Measurements from ENCODE around the gene MAZ. TPM values are rescaled to one million over a fixed set of nuclear protein-coding genes. Genes with fewer than 3 reads are reported as not detected.
"Not testable (repeated sequence)": the region's sequence is repeated elsewhere in the genome, so short reads cannot be mapped to it uniquely, and the experiment has no call there.

MAZ gene
- total RNA-seq, 3 donors from 2014 or later (not counting 1 experiment from before 2014, with no cell fraction given) = 234 to 265 (median 252) TPM

GRCh38 chr16:29760567-29761279 lies 45.6 kb upstream of the MAZ start:
- intact Hi-C loops (cut with micrococcal nuclease) = no loop called here
- no peak for TF ChIP-seq CTCF (IDR thresholded peaks at IDR 0.05)
- 91% methylated on average over 9 of the region's 9 CpGs for WGBS (ENCODE audit: insufficient coverage)
- no peak overlapping the region for H3K27ac ChIP-seq (ENCODE audit: low read length)
- H3K4me3 ChIP-seq (ENCODE audit: low read length) = no peak overlapping the region
- H3K4me3 Mint-ChIP-seq = no peak overlapping the region
- ATAC-seq (no peak), DNase-seq (no peak)
- H3K27me3 Mint-ChIP-seq (ENCODE audit: low read depth in 2 of 2) = peaks cover 0 to 2% of the 10 kb centered on the region in 2 donors
- no peak overlapping the region for H3K27ac Mint-ChIP-seq
- H3K9me3 ChIP-seq (ENCODE audit: control insufficient read depth, insufficient read depth, low read length) = no peaks in the 10 kb centered on the region
- H3K4me1 ChIP-seq (ENCODE audit: control insufficient read depth, insufficient read depth, low read length) = peaks cover 14% of the 10 kb centered on the region
- no peaks in the 10 kb centered on the region for H3K27me3 ChIP-seq (ENCODE audit: control insufficient read depth, insufficient read depth, low read length)
- H3K36me3 Mint-ChIP-seq = no peaks in the 10 kb centered on the region
- no peaks in the 10 kb centered on the region for H3K36me3 ChIP-seq (ENCODE audit: control insufficient read depth, insufficient read depth, low read length)
- H3K9me3 Mint-ChIP-seq = no peaks in the 10 kb centered on the region
- peaks cover 9 to 10% of the 10 kb centered on the region in 2 donors for H3K4me1 Mint-ChIP-seq

GRCh38 chr16:29761280-29761651 lies 45.1 kb upstream of the MAZ start:
- not testable (repeated sequence) for H3K9me3 Mint-ChIP-seq

GRCh38 chr16:29761882-29762281 lies 44.4 kb upstream of the MAZ start:
- Mint-ChIP-seq H3K4me1 (peaks cover 9 to 10% of the 10 kb centered on the region in 2 donors), H3K27ac (no peak overlapping the region), H3K4me3 (no peak overlapping the region), H3K9me3 (no peaks in the 10 kb centered on the region), H3K36me3 (no peaks in the 10 kb centered on the region), H3K27me3 (ENCODE audit: low read depth in 2 of 2) (peaks cover 0 to 2% of the 10 kb centered on the region in 2 donors)
- no peak for ATAC-seq
- Histone ChIP-seq H3K36me3 (ENCODE audit: control insufficient read depth, insufficient read depth, low read length) (no peaks in the 10 kb centered on the region), H3K4me3 (ENCODE audit: low read length) (no peak overlapping the region), H3K4me1 (ENCODE audit: control insufficient read depth, insufficient read depth, low read length) (peaks cover 14% of the 10 kb centered on the region), H3K9me3 (ENCODE audit: control insufficient read depth, insufficient read depth, low read length) (no peaks in the 10 kb centered on the region), H3K27me3 (ENCODE audit: control insufficient read depth, insufficient read depth, low read length) (no peaks in the 10 kb centered on the region), H3K27ac (ENCODE audit: low read length) (no peak overlapping the region)
- DNase-seq = no peak
- intact Hi-C loops (cut with micrococcal nuclease) = no loop called here
- WGBS (ENCODE audit: insufficient coverage) = 88% methylated on average over 6 of the region's 6 CpGs
- no peak for TF ChIP-seq CTCF (IDR thresholded peaks at IDR 0.05)

More at GRCh38 chr16:29761280-29761651, 45.1 kb upstream of the MAZ start:
- H3K27ac Mint-ChIP-seq; H3K36me3 ChIP-seq (ENCODE audit: control insufficient read depth, insufficient read depth, low read length); H3K4me1 Mint-ChIP-seq; H3K4me3 ChIP-seq (ENCODE audit: low read length); H3K4me3 Mint-ChIP-seq; H3K27ac ChIP-seq (ENCODE audit: low read length); H3K9me3 ChIP-seq (ENCODE audit: control insufficient read depth, insufficient read depth, low read length); H3K36me3 Mint-ChIP-seq; DNase-seq; intact Hi-C loops (cut with micrococcal nuclease); H3K27me3 Mint-ChIP-seq (ENCODE audit: low read depth in 2 of 2); H3K27me3 ChIP-seq (ENCODE audit: control insufficient read depth, insufficient read depth, low read length); ATAC-seq: not testable (repeated sequence)
- peaks cover 14% of the 10 kb centered on the region for H3K4me1 ChIP-seq (ENCODE audit: control insufficient read depth, insufficient read depth, low read length)
- 89% methylated on average over 5 of the region's 8 CpGs for WGBS (ENCODE audit: insufficient coverage)

- intact Hi-C loops (cut with micrococcal nuclease) = no loop called here
- peak; percentile 53 to 83 (median 69) for ATAC-seq
- no peaks in the 10 kb centered on the region for H3K9me3 ChIP-seq (ENCODE audit: control insufficient read depth, insufficient read depth, low read length)
- Mint-ChIP-seq H3K9me3 (no peaks in the 10 kb centered on the region), H3K4me3 (no peak overlapping the region), H3K36me3 (no peaks in the 10 kb centered on the region), H3K27ac (no peak overlapping the region), H3K4me1 (peaks cover 9 to 10% of the 10 kb centered on the region in 2 donors), H3K27me3 (ENCODE audit: low read depth in 2 of 2) (peaks cover 0 to 2% of the 10 kb centered on the region in 2 donors)
- H3K4me1 ChIP-seq (ENCODE audit: control insufficient read depth, insufficient read depth, low read length) = peaks cover 14% of the 10 kb centered on the region
- H3K27me3 ChIP-seq (ENCODE audit: control insufficient read depth, insufficient read depth, low read length) = no peaks in the 10 kb centered on the region
- WGBS (ENCODE audit: insufficient coverage) = 82% methylated on average over 6 of the region's 6 CpGs
- H3K27ac ChIP-seq (ENCODE audit: low read length) = no peak overlapping the region
- H3K4me3 ChIP-seq (ENCODE audit: low read length) = no peak overlapping the region
- TF ChIP-seq CTCF (IDR thresholded peaks at IDR 0.05) = no peak
- no peak for DNase-seq
- no peaks in the 10 kb centered on the region for H3K36me3 ChIP-seq (ENCODE audit: control insufficient read depth, insufficient read depth, low read length)
These were observed 43.0 kb upstream of the MAZ start for GRCh38 chr16:29763326-29763725.

Data from natural killer cell (primary cell).